OCI-LY7 (cell line): ENCODE measurements around the gene PSMD5.

Experiments used
- EZH2phosphoT487 ChIP-seq: fragments of 200-600 bp; sonication (generic); IDR thresholded peaks from 2 replicates; pipeline ENCODE4 v1.6.1; 2018; ENCODE audit warnings: low read depth, borderline replicate concordance, mild to moderate bottlenecking, mixed run types, antibody characterized with exemption, low read length, moderate library complexity, mixed read lengths
- TF ChIP-seq, protein P1 (sequence below): fragments of 200-600 bp; sonication (generic); conservative IDR thresholded peaks from 2 replicates; pipeline ENCODE4 v1.5.1; 2014; ENCODE audit warnings: mild to moderate bottlenecking, antibody characterized with exemption, low read length, moderate library complexity, mixed read lengths

GRCh38 chr9:120830151-120830550, 12.6 kb downstream of the PSMD5 start:
- TF ChIP-seq, protein P1, sequence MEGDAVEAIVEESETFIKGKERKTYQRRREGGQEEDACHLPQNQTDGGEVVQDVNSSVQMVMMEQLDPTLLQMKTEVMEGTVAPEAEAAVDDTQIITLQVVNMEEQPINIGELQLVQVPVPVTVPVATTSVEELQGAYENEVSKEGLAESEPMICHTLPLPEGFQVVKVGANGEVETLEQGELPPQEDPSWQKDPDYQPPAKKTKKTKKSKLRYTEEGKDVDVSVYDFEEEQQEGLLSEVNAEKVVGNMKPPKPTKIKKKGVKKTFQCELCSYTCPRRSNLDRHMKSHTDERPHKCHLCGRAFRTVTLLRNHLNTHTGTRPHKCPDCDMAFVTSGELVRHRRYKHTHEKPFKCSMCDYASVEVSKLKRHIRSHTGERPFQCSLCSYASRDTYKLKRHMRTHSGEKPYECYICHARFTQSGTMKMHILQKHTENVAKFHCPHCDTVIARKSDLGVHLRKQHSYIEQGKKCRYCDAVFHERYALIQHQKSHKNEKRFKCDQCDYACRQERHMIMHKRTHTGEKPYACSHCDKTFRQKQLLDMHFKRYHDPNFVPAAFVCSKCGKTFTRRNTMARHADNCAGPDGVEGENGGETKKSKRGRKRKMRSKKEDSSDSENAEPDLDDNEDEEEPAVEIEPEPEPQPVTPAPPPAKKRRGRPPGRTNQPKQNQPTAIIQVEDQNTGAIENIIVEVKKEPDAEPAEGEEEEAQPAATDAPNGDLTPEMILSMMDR, result no peak
- TF ChIP-seq EZH2phosphoT487, result no peak
